SH-SY5Y (cell line): ENCODE measurements around the gene TMCC3.

Experiments
- GATA2 ChIP-seq: IDR thresholded peaks from 2 replicates; pipeline ENCODE4 v1.6.1; 2011; ENCODE audit warnings: mild to moderate bottlenecking, low read depth, low read length
- GATA3 ChIP-seq: IDR thresholded peaks from 2 replicates; pipeline ENCODE4 v1.6.1; 2011; ENCODE audit warnings: low read depth, mild to moderate bottlenecking, low read length, moderate library complexity

- TF ChIP-seq GATA2 (no peak), GATA3 (no peak)
These were observed 17.0 kb downstream of the TMCC3 start for GRCh38 chr12:94633401-94633800.
